KMS-11 (cell line): ENCODE data around the gene GRHL1.
A peak's percentile ranks its signal among the peaks of the same experiment; 100 is the strongest.

Source experiments
- H2AFZ ChIP-seq: fragments of 200-600 bp; sonication (generic); 2 replicates; pipeline ENCODE4 v1.6.1; 2016; ENCODE audit warnings: antibody characterized with exemption, mixed run types, low read depth
- H3K27ac ChIP-seq: fragments of 200-600 bp; sonication (generic); 2 replicates; pipeline ENCODE4 v1.6.1; 2016; ENCODE audit warnings: mild to moderate bottlenecking, mixed run types
- H3K27me3 ChIP-seq: fragments of 200-600 bp; sonication (generic); 2 replicates; pipeline ENCODE4 v1.6.1; 2017; ENCODE audit warnings: mild to moderate bottlenecking, low read depth, mixed run types, moderate library complexity; ENCODE audit not compliant: insufficient read depth
- H3K36me3 ChIP-seq: fragments of 200-600 bp; sonication (generic); 2 replicates; pipeline ENCODE4 v1.6.1; 2017; ENCODE audit warnings: mild to moderate bottlenecking, mixed run types; ENCODE audit not compliant: insufficient read depth
- H3K4me1 ChIP-seq: fragments of 200-600 bp; sonication (generic); 2 replicates; pipeline ENCODE4 v1.6.1; 2016; ENCODE audit warnings: mild to moderate bottlenecking, low read depth, mixed run types; ENCODE audit not compliant: poor library complexity, severe bottlenecking
- H3K4me2 ChIP-seq: fragments of 200-600 bp; sonication (generic); 2 replicates; pipeline ENCODE4 v1.7.0; 2016; ENCODE audit warnings: mild to moderate bottlenecking, mixed run types
- H3K4me3 ChIP-seq: fragments of 200-600 bp; sonication (generic); IDR thresholded peaks from 2 replicates; pipeline ENCODE4 v1.6.1; 2017; ENCODE audit warnings: low read depth, low read length, mixed read lengths; ENCODE audit not compliant: insufficient read depth
- H3K79me2 ChIP-seq: fragments of 200-600 bp; sonication (generic); 2 replicates; pipeline ENCODE4 v1.6.1; 2016; ENCODE audit warnings: low read depth, mixed run types; ENCODE audit not compliant: insufficient read depth
- H3K9ac ChIP-seq: fragments of 200-600 bp; sonication (generic); 2 replicates; pipeline ENCODE4 v1.6.1; 2016; ENCODE audit warnings: mild to moderate bottlenecking, mixed run types
- H4K20me1 ChIP-seq: fragments of 200-600 bp; sonication (generic); 2 replicates; pipeline ENCODE4 v1.6.1; 2016; ENCODE audit warnings: mild to moderate bottlenecking, mixed run types; ENCODE audit not compliant: insufficient read depth
- CTCF ChIP-seq: fragments of 200-600 bp; sonication (generic); conservative IDR thresholded peaks from 2 replicates; pipeline ENCODE4 v1.6.1; 2017; ENCODE audit warnings: low read depth, mild to moderate bottlenecking, antibody characterized with exemption, low read length, moderate library complexity, mixed read lengths

The GRHL1 gene

GRCh38 chr2:9909106-9909505 is 42.4 kb upstream of the GRHL1 start:
- Histone ChIP-seq H3K79me2 (no peaks in the 10 kb centered on the region), H3K27me3 (no peaks in the 10 kb centered on the region), H3K9ac (no peak overlapping the region), H3K4me2 (no peak overlapping the region), H3K4me3 (no peak overlapping the region), H4K20me1 (no peaks in the 10 kb centered on the region), H3K27ac (no peak overlapping the region), H3K4me1 (peaks cover 10% of the 10 kb centered on the region), H3K36me3 (no peaks in the 10 kb centered on the region), H2AFZ (no peak overlapping the region)
- no peak for TF ChIP-seq CTCF

- H3K27ac ChIP-seq = no peak overlapping the region
- no peaks in the 10 kb centered on the region for H4K20me1 ChIP-seq
- no peaks in the 10 kb centered on the region for H3K36me3 ChIP-seq
- H3K4me3 ChIP-seq = no peak overlapping the region
- no peak overlapping the region for H3K4me2 ChIP-seq
- no peaks in the 10 kb centered on the region for H3K27me3 ChIP-seq
- no peak for TF ChIP-seq CTCF
- peaks cover 26% of the 10 kb centered on the region for H3K4me1 ChIP-seq
- no peak overlapping the region for H3K9ac ChIP-seq
- H2AFZ ChIP-seq = no peak overlapping the region
- no peaks in the 10 kb centered on the region for H3K79me2 ChIP-seq
Measured at GRCh38 chr2:9910699-9911098, 40.8 kb upstream of the GRHL1 start.

- H3K27me3 ChIP-seq = no peaks in the 10 kb centered on the region
- H3K4me1 ChIP-seq = peaks cover 28% of the 10 kb centered on the region
- no peak overlapping the region for H2AFZ ChIP-seq
- no peak overlapping the region for H3K9ac ChIP-seq
- no peaks in the 10 kb centered on the region for H3K36me3 ChIP-seq
- no peaks in the 10 kb centered on the region for H3K79me2 ChIP-seq
- H3K4me2 ChIP-seq = no peak overlapping the region
- H3K4me3 ChIP-seq = no peak overlapping the region
- no peaks in the 10 kb centered on the region for H4K20me1 ChIP-seq
- TF ChIP-seq CTCF = no peak
- H3K27ac ChIP-seq = no peak overlapping the region
Measured at GRCh38 chr2:9912468-9912867, 39.0 kb upstream of the GRHL1 start.

- H3K79me2 ChIP-seq = no peaks in the 10 kb centered on the region
- H3K9ac ChIP-seq = peak overlapping the region; percentile 28; the same call in 1 of the 2 replicates
- H2AFZ ChIP-seq = peak overlapping the region; percentile 23; the same call in 1 of the 2 replicates
- no peaks in the 10 kb centered on the region for H3K36me3 ChIP-seq
- peak overlapping the region; percentile 18 for H3K4me2 ChIP-seq
- no peak overlapping the region for H3K4me3 ChIP-seq
- peak overlapping the region; percentile 66 for H3K27ac ChIP-seq
- TF ChIP-seq CTCF = peak; percentile 38; the same call in 1 of the 2 replicates
- no peaks in the 10 kb centered on the region for H3K27me3 ChIP-seq
- H4K20me1 ChIP-seq = no peaks in the 10 kb centered on the region
- peaks cover 28% of the 10 kb centered on the region for H3K4me1 ChIP-seq
Measured at GRCh38 chr2:9914384-9915065, 37.0 kb upstream of the GRHL1 start.
